ENCODE data around the gene POC1A.

DNA sequence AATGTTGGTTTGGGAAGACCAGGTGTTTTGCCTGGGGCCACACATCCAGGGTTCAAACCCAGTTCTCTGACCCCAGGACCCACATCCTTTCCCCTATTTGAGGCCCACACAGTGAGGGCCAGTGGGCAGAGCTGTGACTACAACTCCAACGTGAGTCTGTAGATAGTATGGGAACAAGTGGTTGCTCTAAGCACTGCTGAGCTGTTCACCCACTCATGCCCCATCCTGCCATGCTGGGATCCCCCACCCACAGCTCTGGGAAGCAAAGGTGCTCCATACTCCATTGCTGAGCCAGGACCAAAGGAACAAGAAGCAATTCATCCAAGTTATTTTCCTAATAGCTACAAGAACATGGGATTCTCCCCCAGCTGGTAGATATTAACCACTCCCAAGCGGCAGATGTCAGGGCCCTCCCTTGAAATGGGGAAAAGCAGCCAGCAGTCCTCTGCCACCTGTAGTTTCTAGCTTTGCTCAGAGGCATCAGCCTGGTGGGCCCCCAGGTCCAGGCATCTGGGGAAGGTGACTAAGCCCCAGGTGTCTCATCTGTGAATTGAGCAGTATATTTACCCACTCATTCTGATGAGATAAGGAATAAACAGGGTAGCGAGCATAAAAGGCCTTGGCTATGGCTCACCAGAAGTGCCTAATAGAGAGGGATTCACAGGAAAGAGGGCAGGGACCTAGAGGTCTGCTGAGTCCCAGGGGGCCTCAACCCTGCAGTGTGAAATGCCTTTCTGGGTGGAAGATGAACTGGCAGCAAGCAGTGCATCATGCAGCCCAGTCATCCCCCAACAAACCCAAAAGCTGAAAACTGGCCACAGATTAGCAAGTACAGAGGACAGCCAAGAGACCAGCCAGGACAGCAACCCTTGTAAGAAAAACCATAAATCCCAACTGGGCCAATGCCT, 33.4 kb downstream of the POC1A start:
- TF ChIP-seq ZNF384 (IDR thresholded peaks at IDR 0.05; ENCODE audit: low read depth, low read length) (no peak), BHLHE40 (IDR thresholded peaks at IDR 0.05; ENCODE audit: low read length) (no peak), DEAF1 (CRISPR knock-in tag; IDR thresholded peaks at IDR 0.05) (no peak), SMARCA5 (IDR thresholded peaks at IDR 0.05) (no peak)

All from K562 (cell line).